GM18519 (cell line): Measurements from ENCODE around the gene LTBP1.
A peak's percentile ranks its signal among the peaks of the same experiment; 100 is the strongest.

Source experiments
- ATAC-seq: cut with Tn5 transposase; IDR thresholded peaks from one replicate; pipeline ENCODE4 v1.9.1; 2021; ENCODE audit warnings: mild to moderate bottlenecking, moderate library complexity; ENCODE audit not compliant: unreplicated experiment, low FRiP score

Gene LTBP1

DNA sequence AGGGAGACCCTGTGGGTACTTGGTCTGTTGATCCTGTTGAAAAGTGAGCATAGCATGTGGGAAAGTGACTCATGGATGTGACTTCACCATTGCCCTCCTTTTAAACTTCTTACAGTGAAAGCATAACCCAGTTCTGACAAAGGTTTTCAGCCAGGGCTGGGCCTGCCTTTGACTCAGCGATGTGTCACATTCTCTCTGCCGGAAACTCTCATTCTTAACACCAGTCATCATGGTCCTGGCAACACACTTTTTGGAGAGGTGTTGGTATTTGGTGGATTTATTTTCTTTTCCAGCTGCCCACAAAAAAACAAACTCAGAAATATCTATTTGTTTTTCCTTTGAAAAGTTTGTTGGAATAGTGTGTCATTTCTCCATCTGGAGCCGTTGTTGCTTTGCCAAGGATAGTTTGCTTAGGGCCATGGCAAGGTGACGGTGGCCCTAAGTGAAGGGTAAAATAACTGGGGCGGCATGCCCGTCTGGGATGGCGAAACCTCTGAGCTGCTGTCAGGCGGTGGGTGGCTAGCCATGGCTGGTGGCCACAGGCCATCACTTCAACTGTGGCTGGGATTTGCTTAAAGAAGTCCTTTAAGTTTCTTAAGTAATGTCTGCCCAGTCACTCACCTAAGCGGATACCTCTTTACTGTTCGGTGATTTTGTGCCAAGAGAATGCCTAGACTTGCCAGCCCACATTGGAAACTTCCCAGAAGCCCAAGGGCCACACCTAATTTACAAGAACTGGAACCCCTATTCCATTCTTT is 123.3 kb downstream of the LTBP1 start:
- ATAC-seq, result no peak

DNA sequence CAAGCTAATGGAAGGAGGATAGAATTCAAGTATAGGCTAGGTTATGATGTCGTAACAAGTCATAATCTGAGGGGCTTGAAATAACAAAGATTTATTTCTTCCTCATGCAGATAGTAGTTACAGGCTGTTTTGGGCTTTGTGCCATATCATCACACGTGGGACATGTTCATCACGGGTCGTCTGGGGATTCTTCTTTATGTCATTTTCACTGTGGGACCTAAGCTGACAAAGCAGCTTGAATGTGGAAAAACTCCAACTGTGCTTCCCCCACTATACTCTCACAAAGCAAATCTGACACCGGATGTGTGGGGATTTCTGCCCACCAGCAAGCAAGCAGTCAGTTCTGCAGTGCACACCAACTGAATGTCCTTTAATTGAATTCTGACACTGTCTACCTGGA is 124.8 kb downstream of the LTBP1 start:
- no peak for ATAC-seq

DNA sequence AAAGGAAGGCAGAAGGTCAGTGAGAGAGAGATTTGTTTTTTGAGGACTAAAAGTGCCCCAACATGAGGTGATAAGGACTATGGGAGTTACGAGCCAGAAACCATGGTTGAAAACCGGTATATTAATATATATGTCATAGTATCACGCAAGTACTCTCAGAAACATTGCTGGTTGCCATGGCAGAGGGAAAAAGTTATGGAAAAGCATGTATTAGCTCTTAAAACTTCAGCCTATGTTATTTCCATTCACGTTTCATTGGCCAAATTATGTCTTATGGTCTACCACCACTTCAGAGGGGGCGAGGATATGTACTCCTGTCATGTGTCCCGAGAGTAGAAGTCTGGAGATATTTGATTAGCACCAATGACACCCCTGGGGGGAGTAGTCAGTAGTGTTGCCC is 125.9 kb downstream of the LTBP1 start:
- ATAC-seq, result no peak

DNA sequence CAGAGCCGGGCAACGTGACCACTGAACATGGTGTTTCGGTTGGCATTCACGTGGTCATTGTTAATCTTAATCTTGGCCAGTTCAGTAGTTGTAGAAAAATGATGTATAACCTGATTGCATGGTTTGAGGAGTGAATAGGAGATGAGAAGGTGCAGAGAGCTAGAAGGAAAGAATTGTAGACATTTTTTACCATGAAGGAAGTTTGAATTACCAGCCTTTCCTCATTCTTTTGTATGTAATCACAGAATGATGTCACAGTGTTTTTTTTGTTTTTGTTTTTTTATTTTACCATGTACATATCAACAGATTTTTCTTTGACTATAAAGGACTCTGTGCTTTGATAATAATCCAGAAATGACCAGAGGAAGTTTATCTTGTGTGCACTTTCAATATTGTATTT is 126.3 kb downstream of the LTBP1 start:
- no peak for ATAC-seq

DNA sequence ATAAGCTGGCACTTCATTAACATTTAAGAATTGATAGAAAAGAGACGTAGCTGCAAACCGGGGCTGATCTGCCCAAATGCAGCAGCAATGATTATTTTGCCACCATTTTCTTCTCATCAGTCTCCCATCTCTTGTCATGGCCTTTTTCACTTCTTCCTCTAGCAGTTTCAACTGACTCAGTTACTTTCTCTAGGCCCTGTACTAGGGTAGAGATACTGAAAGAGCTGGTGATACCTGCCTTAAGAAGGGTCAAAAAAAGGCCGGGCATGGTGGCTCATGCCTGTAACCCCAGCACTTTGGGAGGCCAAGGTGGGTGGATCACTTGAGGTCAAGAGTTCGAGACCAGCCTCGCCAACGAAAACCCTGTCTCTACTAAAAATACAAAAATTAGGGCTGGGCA is 127.4 kb downstream of the LTBP1 start:
- no peak for ATAC-seq

DNA sequence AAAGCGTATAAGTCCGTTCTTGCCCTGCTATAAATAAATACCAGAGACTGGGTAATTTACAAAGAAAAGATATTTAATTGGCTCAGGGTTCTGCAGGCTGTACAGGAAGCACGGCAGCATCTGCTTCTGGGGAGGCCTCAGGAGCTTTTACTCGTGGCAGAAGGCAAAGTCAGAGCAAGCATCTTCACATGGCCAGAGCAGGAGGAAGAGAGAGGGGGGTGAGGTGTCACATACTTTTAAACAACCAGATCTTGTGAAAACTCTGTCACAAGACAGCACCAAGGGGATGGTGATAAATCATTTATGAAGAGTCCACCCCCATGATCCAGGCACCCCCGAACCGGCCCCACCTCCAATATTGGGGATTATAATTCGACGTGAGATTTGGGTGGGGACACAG is 130.6 kb downstream of the LTBP1 start:
- no peak for ATAC-seq

DNA sequence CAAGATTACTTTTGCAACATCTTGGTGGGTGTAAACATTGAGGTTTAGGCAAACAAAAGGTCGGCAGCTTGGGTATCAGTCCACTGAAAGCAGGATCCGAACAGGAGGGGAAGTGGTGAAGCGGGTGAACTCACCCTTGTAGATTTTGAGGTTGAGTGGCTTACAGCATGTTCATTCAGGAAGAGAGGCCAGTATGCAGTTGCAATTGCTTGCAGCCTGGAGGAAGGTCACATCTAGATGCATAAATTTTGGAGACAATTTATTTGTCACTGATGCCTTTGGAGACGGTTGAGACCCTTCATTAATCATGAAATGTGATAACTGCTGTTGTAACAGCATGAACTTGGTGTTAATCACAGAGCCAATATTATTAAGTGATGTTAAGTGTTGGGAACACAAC is 131.1 kb downstream of the LTBP1 start:
- ATAC-seq, result peak; percentile 58

DNA sequence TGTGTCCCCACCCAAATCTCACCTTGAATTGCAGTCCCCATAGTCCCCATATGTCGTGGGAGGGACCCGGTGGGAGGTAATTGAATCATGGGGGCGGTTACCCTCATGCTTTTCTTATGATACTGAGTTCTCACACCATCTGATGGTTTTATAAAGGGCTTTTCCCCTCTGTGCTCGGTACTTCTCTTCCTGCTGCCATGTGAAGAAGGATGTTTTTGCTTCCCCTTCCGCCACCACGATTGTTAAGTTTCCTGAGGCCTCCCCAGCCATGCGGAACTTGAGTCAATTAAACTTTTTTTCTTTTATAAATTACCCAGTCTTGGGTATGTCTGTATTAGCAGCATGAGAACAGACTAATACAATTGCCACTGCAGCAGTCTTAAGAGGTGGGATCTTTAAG is 134.9 kb downstream of the LTBP1 start:
- ATAC-seq, result no peak

DNA sequence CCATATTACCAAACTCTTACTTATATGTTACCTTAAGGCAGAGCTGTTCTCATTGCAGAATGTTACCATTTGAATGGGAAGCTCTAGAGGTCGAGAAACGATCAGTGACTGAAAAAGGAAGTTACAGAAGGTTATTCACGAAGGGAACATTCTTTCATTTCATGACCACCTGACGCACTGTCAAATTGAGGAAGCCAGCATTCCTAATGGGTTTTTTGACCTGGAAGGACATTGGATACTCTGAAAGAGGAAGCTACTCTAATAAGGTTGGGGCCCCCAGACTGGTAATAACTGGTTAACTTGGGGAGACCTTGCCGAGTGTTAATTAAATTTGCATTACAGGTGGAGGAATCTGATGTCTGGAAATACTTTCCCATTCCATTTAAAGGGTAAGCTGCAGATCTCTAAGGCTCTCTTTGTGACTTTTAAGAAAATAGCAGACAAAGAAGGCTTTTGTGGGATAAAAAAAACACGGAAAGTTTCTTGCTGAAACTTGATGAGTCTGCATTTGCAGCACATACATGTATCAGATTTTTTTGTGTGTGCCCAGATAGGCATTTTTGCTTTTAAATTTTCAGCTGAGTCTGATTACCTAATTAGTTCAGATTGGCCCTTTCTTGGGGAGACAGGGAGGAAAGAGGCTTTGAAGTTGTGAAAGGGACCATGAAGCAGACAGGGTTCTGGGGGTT is 137.1 kb downstream of the LTBP1 start:
- no peak for ATAC-seq

DNA sequence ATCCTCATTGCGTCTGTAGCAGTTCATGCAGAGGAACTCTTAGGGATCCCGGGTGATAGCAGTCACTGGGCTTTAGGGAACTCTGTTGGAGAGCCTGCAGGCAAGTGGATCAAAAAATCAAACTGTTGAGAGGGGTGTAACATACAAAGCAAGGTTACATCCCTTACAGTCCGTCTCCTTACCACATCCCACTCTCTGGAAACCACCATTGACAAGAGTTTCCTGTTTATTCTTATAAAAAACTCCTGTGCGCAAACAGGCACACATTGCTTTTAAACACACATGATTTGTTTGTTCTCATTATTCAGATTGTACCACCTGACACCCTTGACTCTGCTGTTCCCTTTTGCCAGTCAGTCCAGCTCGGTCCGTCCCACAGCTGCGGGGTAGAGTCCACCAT is 137.7 kb downstream of the LTBP1 start:
- ATAC-seq, result no peak

DNA sequence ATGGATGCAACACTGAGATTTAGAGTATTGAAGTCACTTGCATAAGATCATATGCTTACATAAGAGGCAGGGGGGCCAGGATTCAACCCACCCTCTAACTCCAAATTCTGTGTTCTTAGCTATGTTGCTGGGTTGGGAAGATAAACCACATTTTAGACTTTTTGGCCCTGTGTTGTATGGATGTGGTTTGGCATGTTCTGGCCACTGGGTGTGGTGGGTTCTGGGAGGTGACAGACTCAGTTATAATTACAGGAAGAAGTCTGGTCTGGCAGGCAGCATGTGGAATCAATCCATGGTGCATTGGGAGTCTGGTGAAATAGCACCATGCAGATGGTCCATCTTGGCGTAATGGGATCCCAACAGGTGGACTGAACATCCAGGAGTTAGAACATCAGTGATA is 138.9 kb downstream of the LTBP1 start:
- no peak for ATAC-seq

DNA sequence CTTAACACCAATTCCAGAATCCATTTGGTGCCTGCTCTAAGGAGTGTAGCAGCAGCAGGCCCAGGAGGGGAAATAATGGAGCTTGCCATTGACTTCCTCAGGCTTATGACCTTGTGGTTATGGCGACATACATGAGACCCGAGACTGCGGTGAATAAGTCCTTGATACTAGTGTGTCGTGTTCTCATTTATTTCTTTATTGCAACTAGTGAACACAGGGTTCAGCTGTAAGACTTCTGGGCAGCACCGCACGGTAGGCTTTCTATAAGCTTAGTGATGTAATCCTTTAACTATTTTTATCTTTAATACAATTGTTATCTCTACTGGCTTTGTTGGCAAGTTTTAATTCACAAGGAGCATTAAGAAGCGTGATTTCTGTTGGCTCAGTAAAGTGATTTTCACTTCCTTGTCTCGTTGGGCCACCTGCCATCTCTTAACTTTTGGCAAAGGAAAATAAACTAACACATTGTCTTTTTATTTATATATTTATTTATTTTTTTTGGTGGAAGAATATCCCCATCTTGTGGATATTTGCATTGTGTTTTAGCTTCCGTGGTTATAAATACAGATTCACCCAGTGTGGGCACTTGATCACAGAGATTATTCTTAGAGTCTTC is 139.8 kb downstream of the LTBP1 start:
- ATAC-seq, result no peak

DNA sequence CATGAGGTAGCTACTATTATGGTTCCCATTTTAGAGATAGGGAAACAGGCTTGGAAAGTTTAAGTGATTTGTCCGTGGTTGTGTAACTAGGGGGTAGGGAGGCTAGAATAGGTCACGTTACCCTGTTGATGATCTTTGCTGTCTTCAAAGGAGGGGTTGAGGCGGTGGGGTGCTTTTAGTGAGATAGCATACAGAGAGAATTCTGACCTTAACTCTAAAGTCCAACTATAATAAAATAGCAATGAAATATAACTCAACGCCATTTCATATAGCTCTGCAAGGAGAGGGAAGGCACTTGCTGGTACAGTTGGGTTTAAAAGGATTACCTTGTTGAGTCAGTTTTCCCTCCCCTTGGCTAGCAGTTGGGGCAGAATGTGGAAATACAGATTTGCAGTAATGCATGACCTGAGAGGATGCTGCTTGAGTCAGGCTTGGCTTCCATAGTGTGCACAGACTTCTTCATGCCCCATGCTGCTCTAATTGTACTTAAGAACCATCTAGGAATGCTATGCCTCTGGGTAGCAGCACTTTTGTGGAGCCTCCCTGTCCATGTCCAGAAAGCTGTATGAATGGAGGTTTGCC is 143.9 kb downstream of the LTBP1 start:
- ATAC-seq, result no peak

DNA sequence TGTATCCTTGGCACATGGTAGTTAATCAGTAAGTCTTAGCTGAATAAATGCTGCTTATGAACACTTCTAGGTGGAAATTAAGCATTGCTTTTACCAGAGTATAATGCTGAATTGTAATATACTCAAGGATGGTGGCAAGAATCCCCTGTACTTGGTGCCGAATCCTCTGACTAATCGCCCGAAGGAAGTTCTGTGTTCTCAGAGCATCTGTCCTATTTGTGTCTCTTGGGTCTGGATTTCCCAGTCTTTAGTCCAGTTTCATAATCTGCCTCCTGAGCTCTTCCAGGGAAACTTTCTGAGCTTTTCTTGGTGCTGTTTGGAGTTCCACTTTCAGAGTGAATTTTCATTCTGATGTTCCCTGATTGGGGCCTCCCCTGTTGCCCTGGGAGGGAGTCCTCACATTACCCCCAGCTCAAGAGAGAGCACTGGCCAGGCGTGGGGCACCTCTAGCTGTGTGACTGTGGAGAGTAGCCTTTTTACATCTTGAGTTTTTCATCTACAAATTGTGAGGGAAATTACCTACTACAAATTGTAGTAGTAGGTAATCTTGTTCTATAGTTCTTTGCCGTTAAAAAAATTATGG is 144.9 kb downstream of the LTBP1 start:
- ATAC-seq, result no peak

DNA sequence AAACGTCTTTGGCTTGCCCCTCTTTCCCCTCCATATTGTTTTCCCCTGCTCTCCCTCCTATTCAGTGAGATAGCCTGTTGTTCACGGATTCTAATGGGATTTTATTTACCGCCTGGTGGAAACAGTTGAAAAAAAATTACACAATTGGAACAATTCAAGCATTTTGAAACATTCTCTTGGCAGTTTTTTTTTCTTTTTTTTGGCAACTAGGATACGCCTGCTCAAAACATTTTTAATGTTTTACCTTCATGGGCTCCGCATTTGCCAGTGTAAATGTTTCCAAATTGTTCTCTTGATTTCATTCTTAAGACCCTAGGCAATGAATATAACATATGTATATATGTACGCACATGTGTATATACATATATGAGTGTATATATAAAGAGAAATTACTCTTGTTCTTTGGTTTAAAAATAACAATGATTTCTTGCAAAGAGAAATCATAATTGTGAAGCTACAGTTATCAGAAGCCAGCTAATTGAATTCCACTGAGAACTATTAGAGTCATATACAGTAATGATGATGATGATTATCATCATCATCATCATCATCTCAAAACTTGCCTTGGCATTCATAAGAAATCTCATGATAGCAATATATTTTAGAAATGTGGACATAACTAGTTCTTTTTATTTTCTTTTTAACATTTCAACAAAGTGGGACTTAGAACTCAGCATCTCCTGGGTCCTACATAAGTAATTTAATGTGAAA is 146.7 kb downstream of the LTBP1 start:
- ATAC-seq, result no peak

DNA sequence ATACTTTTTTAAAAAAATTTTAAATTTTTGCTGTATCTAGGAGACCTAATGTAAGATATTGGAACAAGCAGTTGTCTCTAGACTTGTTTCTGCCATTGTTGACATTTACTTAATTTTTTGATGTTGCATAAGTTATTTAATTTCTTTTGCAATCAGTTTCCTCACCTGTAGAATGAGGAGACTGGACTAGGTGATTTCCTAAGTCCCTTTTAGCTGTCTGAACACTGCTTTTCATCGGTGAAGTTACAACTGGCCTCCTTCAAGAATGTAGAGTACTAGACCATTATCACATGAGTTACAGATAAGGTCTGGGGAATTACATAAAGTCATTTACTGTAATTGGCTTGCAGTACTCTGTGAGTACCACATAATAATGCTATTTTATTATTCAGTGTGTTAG is 147.6 kb downstream of the LTBP1 start:
- no peak for ATAC-seq

DNA sequence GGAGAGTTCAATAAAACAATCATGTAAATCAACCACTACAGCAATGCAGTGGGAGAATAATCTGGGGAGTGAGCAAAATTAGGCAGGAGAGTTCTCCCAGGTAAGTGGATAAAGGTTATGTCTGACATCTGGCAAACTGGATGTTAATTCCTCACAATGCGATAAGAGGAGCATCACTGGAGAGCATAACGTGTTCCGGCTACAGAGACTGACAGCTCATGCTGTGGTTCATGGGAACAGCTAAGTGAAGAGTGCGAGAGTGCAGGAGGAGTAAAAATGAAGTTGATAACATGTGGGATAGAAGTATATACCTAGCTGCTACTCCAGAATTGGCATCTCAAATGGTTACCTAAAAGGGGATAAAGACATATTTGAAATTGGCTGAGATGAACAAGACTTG is 153.2 kb downstream of the LTBP1 start:
- no peak for ATAC-seq

DNA sequence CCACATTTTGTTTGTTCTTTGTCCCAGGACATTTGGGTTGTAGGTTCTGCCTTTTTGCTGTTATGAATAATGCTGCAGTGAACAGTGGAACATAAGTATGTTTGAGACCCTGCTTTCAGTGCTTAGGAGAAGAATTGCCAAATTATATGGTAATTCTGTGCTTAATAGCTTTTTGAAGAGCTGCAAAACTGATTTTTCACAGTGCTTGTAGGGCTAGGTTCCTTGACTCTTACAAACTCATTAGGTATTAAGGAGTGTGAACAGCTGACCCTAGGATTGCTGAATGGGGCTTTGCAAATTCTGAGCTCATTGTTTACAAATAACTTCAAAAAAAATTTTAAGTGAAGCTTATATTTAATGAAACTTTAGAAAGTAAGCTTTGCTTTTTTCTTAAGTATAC is 154.2 kb downstream of the LTBP1 start:
- ATAC-seq, result no peak

DNA sequence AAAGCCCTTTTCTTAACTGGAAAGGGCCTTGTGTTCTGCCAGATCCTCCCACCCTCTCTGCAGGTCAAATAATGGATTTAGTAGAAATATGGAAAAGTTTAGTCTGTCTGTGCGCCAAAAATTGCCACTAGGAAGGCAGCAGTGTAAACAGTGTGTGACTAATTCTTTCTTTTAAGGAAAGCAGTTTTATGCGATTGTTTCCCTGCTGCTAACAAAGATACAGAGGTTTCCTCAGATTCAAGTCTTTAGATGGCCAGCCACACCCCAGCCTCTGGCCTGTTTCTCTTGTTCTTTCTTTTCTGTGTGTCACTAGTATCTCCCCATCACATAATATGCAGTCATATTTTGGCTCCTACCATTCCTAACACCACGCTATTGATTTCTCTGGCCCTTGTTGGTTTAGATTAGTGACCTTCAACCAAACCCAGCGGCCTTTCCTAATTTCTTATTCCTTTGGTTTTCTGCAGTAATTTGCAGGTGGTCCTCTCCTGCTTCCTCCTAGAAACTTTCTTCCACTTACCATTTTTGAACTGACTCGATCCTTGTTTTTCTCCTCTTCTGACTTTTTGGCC is 157.4 kb downstream of the LTBP1 start:
- ATAC-seq, result no peak

DNA sequence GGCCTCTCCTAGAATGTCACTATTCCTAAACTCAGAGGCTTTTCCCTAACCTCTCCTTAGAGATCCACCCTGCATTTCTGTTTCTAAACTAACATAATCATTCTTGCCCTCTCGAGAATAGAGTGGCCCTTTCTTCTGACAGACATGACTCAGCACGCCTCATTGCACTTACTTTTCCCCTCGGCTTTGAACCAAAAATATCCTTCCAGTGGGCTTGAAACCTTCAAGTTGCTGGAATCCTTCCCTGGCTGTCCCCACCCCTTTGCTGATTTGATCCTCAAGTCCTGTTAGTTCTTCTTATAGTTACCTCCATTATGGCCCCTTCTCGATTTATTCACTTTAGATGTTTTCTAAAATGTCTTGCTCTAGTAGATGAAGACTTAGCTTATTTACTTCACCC is 158.0 kb downstream of the LTBP1 start:
- no peak for ATAC-seq
